ENCODE data around the gene MDGA2. TPM values are rescaled to one million over a fixed set of nuclear protein-coding genes. Genes with fewer than 3 reads are reported as not detected.

Gene MDGA2
- total RNA-seq, 1 experiment from 2014 or later, result not detected

DNA sequence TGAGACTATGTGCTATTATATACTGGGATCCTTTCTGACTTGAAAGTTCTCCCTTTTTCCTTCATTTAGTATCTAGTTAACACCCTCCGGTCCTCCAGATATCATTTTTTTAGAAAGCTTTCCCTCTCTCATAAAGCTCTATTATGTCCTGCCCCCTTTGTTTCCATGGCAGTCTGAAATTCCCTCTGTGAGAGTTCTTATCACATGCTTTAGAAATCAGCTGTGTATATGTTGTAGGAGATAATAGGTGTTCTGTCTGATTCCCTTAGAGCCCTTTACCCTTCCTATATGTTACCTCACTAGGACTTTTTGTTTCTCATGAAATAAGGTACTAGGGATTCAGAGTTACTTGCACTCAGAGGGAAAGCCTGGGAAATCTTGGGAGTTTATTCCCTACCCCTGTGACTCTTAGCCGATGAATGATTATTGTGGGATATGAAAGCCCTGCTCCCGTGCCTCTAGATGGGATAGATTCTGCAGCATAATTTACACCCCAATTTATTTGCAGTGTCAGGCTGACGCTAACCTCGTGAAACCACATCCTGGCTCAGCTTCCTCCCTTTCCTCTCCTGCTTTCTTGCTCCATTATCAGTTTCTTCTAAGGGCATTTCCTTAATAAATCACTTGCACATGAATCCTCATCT lies 448.4 kb downstream of the MDGA2 start:
- H3K4me3 ChIP-seq (replicated peaks in 1 of 2; ENCODE audit: low read depth in 1 of 2, low read length in 2 of 2), result no peak overlapping the region
- ATAC-seq (no peak), DNase-seq (ENCODE audit: low read depth, low spot score) (no peak)
- H3K9ac ChIP-seq (ENCODE audit: low read length), result no peak overlapping the region
- ChIA-PET RAD21 (ENCODE audit: low non-redundant PET in 1 of 2, low total read pairs in 2 of 2, uncharacterized antibody in 2 of 2, unreplicated experiment in 2 of 2) (no interaction called here), POLR2A (no interaction called here), CTCF (no interaction called here)
- H3K36me3 ChIP-seq (ENCODE audit: control insufficient read depth in 1 of 2, insufficient read depth in 2 of 2, low read length in 2 of 2), result no peaks in the 10 kb centered on the region
- H3K27me3 ChIP-seq (ENCODE audit: insufficient read depth, low read length), result no peaks in the 10 kb centered on the region
- no peak overlapping the region for H3K27ac ChIP-seq (ENCODE audit: low read depth, low read length)
- TF ChIP-seq YY1 (IDR thresholded peaks at IDR 0.05; ENCODE audit: extremely low read depth, insufficient replicate concordance, low read depth, low read length) (no peak), RAD21 (IDR thresholded peaks at IDR 0.05; ENCODE audit: low read depth) (no peak), ELF1 (IDR thresholded peaks at IDR 0.05; ENCODE audit: borderline replicate concordance, low read depth) (no peak), FOSL1 (IDR thresholded peaks at IDR 0.05; ENCODE audit: low read depth) (no peak), CEBPB (IDR thresholded peaks at IDR 0.05; ENCODE audit: low read depth) (no peak), TCF7L2 (IDR thresholded peaks at IDR 0.05; ENCODE audit: borderline replicate concordance, extremely low read depth, insufficient read depth, insufficient read length) (no peak), POLR2A (IDR thresholded peaks at IDR 0.05; ENCODE audit: borderline replicate concordance, extremely low read depth, insufficient read depth, insufficient read length) (no peak), ZNF274 (IDR thresholded peaks at IDR 0.05; ENCODE audit: low read depth, low read length) (no peak), ZFX (IDR thresholded peaks at IDR 0.05) (no peak), POLR2AphosphoS5 (IDR thresholded peaks at IDR 0.05; ENCODE audit: low read depth, low read length) (no peak), SRF (IDR thresholded peaks at IDR 0.05; ENCODE audit: low read depth) (no peak), EZH2 (IDR thresholded peaks at IDR 0.05) (no peak), EZH2phosphoT487 (IDR thresholded peaks at IDR 0.05; ENCODE audit: borderline replicate concordance) (no peak)
- TF ChIP-seq, protein P1, sequence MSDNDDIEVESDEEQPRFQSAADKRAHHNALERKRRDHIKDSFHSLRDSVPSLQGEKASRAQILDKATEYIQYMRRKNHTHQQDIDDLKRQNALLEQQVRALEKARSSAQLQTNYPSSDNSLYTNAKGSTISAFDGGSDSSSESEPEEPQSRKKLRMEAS (IDR thresholded peaks at IDR 0.05), result no peak
- TF ChIP-seq, protein P2, sequence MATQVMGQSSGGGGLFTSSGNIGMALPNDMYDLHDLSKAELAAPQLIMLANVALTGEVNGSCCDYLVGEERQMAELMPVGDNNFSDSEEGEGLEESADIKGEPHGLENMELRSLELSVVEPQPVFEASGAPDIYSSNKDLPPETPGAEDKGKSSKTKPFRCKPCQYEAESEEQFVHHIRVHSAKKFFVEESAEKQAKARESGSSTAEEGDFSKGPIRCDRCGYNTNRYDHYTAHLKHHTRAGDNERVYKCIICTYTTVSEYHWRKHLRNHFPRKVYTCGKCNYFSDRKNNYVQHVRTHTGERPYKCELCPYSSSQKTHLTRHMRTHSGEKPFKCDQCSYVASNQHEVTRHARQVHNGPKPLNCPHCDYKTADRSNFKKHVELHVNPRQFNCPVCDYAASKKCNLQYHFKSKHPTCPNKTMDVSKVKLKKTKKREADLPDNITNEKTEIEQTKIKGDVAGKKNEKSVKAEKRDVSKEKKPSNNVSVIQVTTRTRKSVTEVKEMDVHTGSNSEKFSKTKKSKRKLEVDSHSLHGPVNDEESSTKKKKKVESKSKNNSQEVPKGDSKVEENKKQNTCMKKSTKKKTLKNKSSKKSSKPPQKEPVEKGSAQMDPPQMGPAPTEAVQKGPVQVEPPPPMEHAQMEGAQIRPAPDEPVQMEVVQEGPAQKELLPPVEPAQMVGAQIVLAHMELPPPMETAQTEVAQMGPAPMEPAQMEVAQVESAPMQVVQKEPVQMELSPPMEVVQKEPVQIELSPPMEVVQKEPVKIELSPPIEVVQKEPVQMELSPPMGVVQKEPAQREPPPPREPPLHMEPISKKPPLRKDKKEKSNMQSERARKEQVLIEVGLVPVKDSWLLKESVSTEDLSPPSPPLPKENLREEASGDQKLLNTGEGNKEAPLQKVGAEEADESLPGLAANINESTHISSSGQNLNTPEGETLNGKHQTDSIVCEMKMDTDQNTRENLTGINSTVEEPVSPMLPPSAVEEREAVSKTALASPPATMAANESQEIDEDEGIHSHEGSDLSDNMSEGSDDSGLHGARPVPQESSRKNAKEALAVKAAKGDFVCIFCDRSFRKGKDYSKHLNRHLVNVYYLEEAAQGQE (IDR thresholded peaks at IDR 0.05; ENCODE audit: low read depth), result no peak
- TF ChIP-seq, protein P3, sequence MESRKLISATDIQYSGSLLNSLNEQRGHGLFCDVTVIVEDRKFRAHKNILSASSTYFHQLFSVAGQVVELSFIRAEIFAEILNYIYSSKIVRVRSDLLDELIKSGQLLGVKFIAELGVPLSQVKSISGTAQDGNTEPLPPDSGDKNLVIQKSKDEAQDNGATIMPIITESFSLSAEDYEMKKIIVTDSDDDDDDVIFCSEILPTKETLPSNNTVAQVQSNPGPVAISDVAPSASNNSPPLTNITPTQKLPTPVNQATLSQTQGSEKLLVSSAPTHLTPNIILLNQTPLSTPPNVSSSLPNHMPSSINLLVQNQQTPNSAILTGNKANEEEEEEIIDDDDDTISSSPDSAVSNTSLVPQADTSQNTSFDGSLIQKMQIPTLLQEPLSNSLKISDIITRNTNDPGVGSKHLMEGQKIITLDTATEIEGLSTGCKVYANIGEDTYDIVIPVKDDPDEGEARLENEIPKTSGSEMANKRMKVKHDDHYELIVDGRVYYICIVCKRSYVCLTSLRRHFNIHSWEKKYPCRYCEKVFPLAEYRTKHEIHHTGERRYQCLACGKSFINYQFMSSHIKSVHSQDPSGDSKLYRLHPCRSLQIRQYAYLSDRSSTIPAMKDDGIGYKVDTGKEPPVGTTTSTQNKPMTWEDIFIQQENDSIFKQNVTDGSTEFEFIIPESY (IDR thresholded peaks at IDR 0.05; ENCODE audit: extremely low read depth, insufficient replicate concordance, low read length), result no peak
- TF ChIP-seq, protein P4, sequence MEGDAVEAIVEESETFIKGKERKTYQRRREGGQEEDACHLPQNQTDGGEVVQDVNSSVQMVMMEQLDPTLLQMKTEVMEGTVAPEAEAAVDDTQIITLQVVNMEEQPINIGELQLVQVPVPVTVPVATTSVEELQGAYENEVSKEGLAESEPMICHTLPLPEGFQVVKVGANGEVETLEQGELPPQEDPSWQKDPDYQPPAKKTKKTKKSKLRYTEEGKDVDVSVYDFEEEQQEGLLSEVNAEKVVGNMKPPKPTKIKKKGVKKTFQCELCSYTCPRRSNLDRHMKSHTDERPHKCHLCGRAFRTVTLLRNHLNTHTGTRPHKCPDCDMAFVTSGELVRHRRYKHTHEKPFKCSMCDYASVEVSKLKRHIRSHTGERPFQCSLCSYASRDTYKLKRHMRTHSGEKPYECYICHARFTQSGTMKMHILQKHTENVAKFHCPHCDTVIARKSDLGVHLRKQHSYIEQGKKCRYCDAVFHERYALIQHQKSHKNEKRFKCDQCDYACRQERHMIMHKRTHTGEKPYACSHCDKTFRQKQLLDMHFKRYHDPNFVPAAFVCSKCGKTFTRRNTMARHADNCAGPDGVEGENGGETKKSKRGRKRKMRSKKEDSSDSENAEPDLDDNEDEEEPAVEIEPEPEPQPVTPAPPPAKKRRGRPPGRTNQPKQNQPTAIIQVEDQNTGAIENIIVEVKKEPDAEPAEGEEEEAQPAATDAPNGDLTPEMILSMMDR (IDR thresholded peaks at IDR 0.05 in 2 of 3, conservative IDR thresholded peaks at IDR 0.05 in 1 of 3; ENCODE audit: borderline replicate concordance in 1 of 3, insufficient read depth in 1 of 3, low read depth in 2 of 3, low read length in 2 of 3), result no peak
- intact Hi-C loops (cut with micrococcal nuclease), result no loop called here
- no peak overlapping the region for H3K4me2 ChIP-seq (ENCODE audit: low read length)
- no peaks in the 10 kb centered on the region for H3K79me2 ChIP-seq (ENCODE audit: insufficient read depth, low read length)
- no TSS peak for BruUV-seq (replicated peaks)
- no peaks in the 10 kb centered on the region; a peak in 1 of 4 replicates for H3K9me3 ChIP-seq (ENCODE audit: control insufficient read depth in 1 of 2, insufficient read depth in 1 of 2, low read depth in 1 of 2, low read length in 2 of 2)
- H2AFZ ChIP-seq (ENCODE audit: low read depth, low read length, poor library complexity, severe bottlenecking), result no peak overlapping the region
- H3K9me2 ChIP-seq (ENCODE audit: insufficient read depth), result no peaks in the 10 kb centered on the region
- no peaks in the 10 kb centered on the region for H3K4me1 ChIP-seq (ENCODE audit: control insufficient read depth in 1 of 2, insufficient read depth in 2 of 2, low read length in 2 of 2)
- no peaks in the 10 kb centered on the region for H4K20me1 ChIP-seq (ENCODE audit: insufficient read depth)
